GM12878 (cell line): ENCODE results near the gene MAPT. TPM values are rescaled to one million over a fixed set of nuclear protein-coding genes. Genes with fewer than 3 reads are reported as not detected.

ENCODE experiments used
- ATAC-seq: fragments of 200-7000 bp; cut with Tn5 transposase; 3 replicates; pipeline ENCODE4 v1.9.1; 2020; ENCODE audit warnings: mild to moderate bottlenecking, moderate library complexity
- BruUV-seq: library from RNA; stranded (reverse); fragments of 400-500 nt; replicated peaks from 2 replicates; lab custom pipeline; 2021; lab: Mats Ljungman, UMichigan
- CTCF ChIA-PET: fragments of 300-600 bp; sonication (Branson Sonifier 250); formaldehyde crosslinking; extraction: SDS; loops from one replicate; lab custom pipeline; 2021; ENCODE audit warnings: inconsistent platforms; lab: Yijun Ruan, JAX
- POLR2A ChIA-PET: fragments of 350-600 bp; formaldehyde crosslinking; extraction: SDS; loops from one replicate; lab custom pipeline; 2021; ENCODE audit warnings: inconsistent platforms; lab: Charles Lee
- RAD21 ChIA-PET: fragments of 300-600 bp; sonication (Branson Sonifier 250); formaldehyde crosslinking; loops from one replicate; lab custom pipeline; 2023; ENCODE audit warnings: antibody characterized with exemption; ENCODE audit not compliant: unreplicated experiment; lab: Charles Lee
- SMC1A ChIA-PET: fragments of 300-600 bp; sonication (Branson Sonifier 250); formaldehyde crosslinking; loops from one replicate; lab custom pipeline; 2023; ENCODE audit not compliant: unreplicated experiment, uncharacterized antibody; lab: Charles Lee
- DNase-seq: peaks from one replicate; pipeline ENCODE4 v3.0.0-alpha.2; 2011; ENCODE audit warnings: low read depth, low spot score
- FAIRE-seq: peaks from 3 replicates; lab custom pipeline; 2011; peaks lifted over from hg19 to GRCh38; lab: Jason Lieb, UNC
- H2AFZ ChIP-seq: 2 replicates; pipeline ENCODE4 v1.6.0; 2011; ENCODE audit warnings: low read depth, low read length, control low read depth; ENCODE audit not compliant: control insufficient read depth
- H3K27ac ChIP-seq: 2 replicates; pipeline ENCODE4 v1.5.1; 2011; ENCODE audit warnings: control low read depth; ENCODE audit not compliant: control insufficient read depth, insufficient read depth
- H3K27me3 ChIP-seq, 2 experiments: replicated peaks in 1 of 2; 2 replicates each; pipeline versions ENCODE4 v1.6.0 to v1.6.1; 2011; ENCODE audit warnings: low read length in 1 of 2; ENCODE audit not compliant: control insufficient read depth in 2 of 2, insufficient read depth in 2 of 2
- H3K36me3 ChIP-seq, 2 experiments: 2 replicates each; pipeline ENCODE4 v1.5.1; 2011; ENCODE audit warnings: low read length in 1 of 2; ENCODE audit not compliant: control insufficient read depth in 2 of 2, insufficient read depth in 2 of 2
- H3K4me1 ChIP-seq: 2 replicates; pipeline ENCODE4 v1.6.1; 2011; ENCODE audit warnings: mild to moderate bottlenecking, low read length, moderate library complexity, mixed read lengths; ENCODE audit not compliant: control insufficient read depth, insufficient read depth
- H3K4me2 ChIP-seq: 2 replicates; pipeline ENCODE4 v1.6.0; 2011; ENCODE audit warnings: control low read depth; ENCODE audit not compliant: control insufficient read depth, insufficient read depth
- H3K4me3 ChIP-seq: fragments of 200-600 bp; sonication (generic); 2 replicates; pipeline ENCODE4 v1.5.1; 2016
- H3K79me2 ChIP-seq: 2 replicates; pipeline ENCODE4 v1.6.0; 2011; ENCODE audit warnings: low read length; ENCODE audit not compliant: control insufficient read depth, insufficient read depth
- H3K9ac ChIP-seq: 2 replicates; pipeline ENCODE4 v1.8.0; 2011; ENCODE audit warnings: low read length, control low read depth, mixed read lengths; ENCODE audit not compliant: control insufficient read depth, insufficient read depth
- H3K9me3 ChIP-seq: replicated peaks from 3 replicates; pipeline ENCODE4 v1.5.1; 2011; ENCODE audit warnings: mild to moderate bottlenecking, low read length; ENCODE audit not compliant: control insufficient read depth, insufficient read depth
- H4K20me1 ChIP-seq: 2 replicates; pipeline ENCODE4 v1.6.0; 2011; ENCODE audit not compliant: control insufficient read depth, insufficient read depth
- BHLHE40 ChIP-seq, 2 experiments: fragments of 450-650 bp in 1 of 2; IDR thresholded peaks; 2 replicates each; pipeline ENCODE4 v1.6.1; 2011 to 2017; ENCODE audit warnings: low read depth in 2 of 2, borderline replicate concordance in 1 of 2, improper control_type of control experiment in 1 of 2, low read length in 1 of 2, mild to moderate bottlenecking in 1 of 2
- CTCF ChIP-seq, 3 experiments: IDR thresholded peaks in 2 of 3; conservative IDR thresholded peaks in 1 of 3; 2 replicates each; pipeline ENCODE4 v1.5.1; 2011; ENCODE audit warnings: low read depth in 3 of 3, low read length in 3 of 3, mild to moderate bottlenecking in 3 of 3, control low read depth in 2 of 3, moderate library complexity in 2 of 3, inconsistent platforms in 1 of 3, mixed read lengths in 1 of 3; ENCODE audit not compliant: control insufficient read depth in 2 of 3, insufficient read depth in 1 of 3; ENCODE audit errors: extremely low read depth in 1 of 3
- LARP7 ChIP-seq: fragments of 450-650 bp; IDR thresholded peaks from 2 replicates; pipeline ENCODE4 v1.6.1; 2017; ENCODE audit warnings: mild to moderate bottlenecking
- NR2F1 ChIP-seq: fragments of 450-650 bp; conservative IDR thresholded peaks from 2 replicates; pipeline ENCODE4 v1.6.1; 2017; ENCODE audit warnings: mild to moderate bottlenecking
- POLR2AphosphoS5 ChIP-seq: IDR thresholded peaks from 2 replicates; pipeline ENCODE4 v1.6.1; 2011; ENCODE audit warnings: mild to moderate bottlenecking, low read length, inconsistent platforms
- SUZ12 ChIP-seq: fragments of 200-600 bp; sonication (generic); IDR thresholded peaks from one replicate; pipeline ENCODE4 v1.6.1; 2018; ENCODE audit warnings: antibody characterized with exemption, mild to moderate bottlenecking; ENCODE audit not compliant: unreplicated experiment
- WGBS: methylation state at CpG from one replicate; pipeline ENCODE4 v1.1.6; 2016; ENCODE audit warnings: low lambda C conversion rate; ENCODE audit not compliant: insufficient replicate concordance, insufficient coverage; ENCODE audit errors: missing lambda C conversion rate; 5-methylcytosine and 5-hydroxymethylcytosine counted together
- in situ Hi-C: fragments of 300-500 bp; cut with MboI; formaldehyde crosslinking; loops from 9 replicates; pipeline ENCODE4 v1.14.3; 2018; ENCODE audit warnings: mixed read lengths
- intact Hi-C: fragments of 100-400 bp; cut with micrococcal nuclease; formaldehyde crosslinking; loops from one replicate; pipeline ENCODE4 v1.14.2; 2022; ENCODE audit not compliant: unreplicated experiment
- polyA plus RNA-seq, 11 experiments: library from polyadenylated mRNA; depleted of rRNA in 4 of 11; unstranded in 6 of 11; stranded (reverse) in 5 of 11; fragments of >200 nt; fragmentation: Nextera tagmentation in 4 of 11; fragmentation: Illumina TruSeq in 1 of 11; extraction: Ambion mirVana in 4 of 11; extraction: Trizol in 1 of 11; gene quantifications; 1 replicate in 1 of 11; 2 replicates in 10 of 11; pipeline versions ENCODE4 v1.2.1 to v1.2.3, GENCODE V29; 2011 to 2016; ENCODE audit warnings: inconsistent platforms in 2 of 11, missing spikeins in 2 of 11, low read depth in 1 of 11
- total RNA-seq, 4 experiments: library from RNA; depleted of rRNA in 3 of 4; stranded (reverse); fragments of >200 nt in 3 of 4; fragmentation: Illumina TruSeq in 1 of 4; extraction: Trizol in 1 of 4; gene quantifications; 2 replicates each; pipeline versions ENCODE4 v1.2.1 to v1.2.3, GENCODE V29; 2013 to 2021
- TF ChIP-seq, protein P1 (sequence below): fragments of 450-650 bp; IDR thresholded peaks from 2 replicates; pipeline ENCODE4 v1.6.1; 2016; ENCODE audit warnings: mild to moderate bottlenecking

Gene MAPT
- total and polyA plus RNA-seq, 10 of the 15 experiments (the other 5 are each of a cell fraction or from before 2014, with no cell fraction given), result under 0.01 to 0.05 (median 0.03) TPM; not detected in 7

DNA sequence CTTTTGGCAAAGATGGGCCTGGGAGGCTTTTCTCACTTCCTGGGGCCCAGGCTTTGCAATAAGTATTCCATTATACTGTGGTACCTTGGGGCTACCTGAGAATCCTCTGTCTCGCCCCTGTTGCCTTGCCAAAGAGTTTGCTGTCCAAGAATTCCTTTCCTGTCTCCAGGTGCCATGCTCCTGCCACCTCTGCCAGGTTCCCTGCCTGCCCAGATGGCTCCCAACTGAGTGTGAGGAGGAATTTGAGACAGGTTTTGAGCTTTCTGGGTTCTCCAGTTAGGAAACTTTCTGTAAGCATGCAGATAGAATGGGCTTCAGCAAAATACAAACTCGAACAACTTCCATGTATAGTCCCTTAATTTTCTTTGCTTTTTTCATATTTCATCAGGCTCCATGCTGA lies 5.8 kb downstream of the MAPT start:
- no peak overlapping the region for H2AFZ ChIP-seq
- H3K9ac ChIP-seq, result no peak overlapping the region
- H3K79me2 ChIP-seq, result no peaks in the 10 kb centered on the region
- TF ChIP-seq NR2F1, result no peak
- TF ChIP-seq, protein P1, sequence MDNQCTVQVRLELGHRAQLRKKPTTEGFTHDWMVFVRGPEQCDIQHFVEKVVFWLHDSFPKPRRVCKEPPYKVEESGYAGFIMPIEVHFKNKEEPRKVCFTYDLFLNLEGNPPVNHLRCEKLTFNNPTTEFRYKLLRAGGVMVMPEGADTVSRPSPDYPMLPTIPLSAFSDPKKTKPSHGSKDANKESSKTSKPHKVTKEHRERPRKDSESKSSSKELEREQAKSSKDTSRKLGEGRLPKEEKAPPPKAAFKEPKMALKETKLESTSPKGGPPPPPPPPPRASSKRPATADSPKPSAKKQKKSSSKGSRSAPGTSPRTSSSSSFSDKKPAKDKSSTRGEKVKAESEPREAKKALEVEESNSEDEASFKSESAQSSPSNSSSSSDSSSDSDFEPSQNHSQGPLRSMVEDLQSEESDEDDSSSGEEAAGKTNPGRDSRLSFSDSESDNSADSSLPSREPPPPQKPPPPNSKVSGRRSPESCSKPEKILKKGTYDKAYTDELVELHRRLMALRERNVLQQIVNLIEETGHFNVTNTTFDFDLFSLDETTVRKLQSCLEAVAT, result no peak
- TF ChIP-seq LARP7, result no peak
- TF ChIP-seq BHLHE40 (IDR thresholded peaks at IDR 0.05; ENCODE audit: borderline replicate concordance in 1 of 2, low read depth in 2 of 2, low read length in 1 of 2), result no peak
- TF ChIP-seq, all 136 proteins: peak for 0
- H3K4me3 ChIP-seq, result no peak overlapping the region
- ChIA-PET SMC1A (no interaction called here), POLR2A (interaction anchor here (0.5 kb wide), 1 partner anchor 1218 kb away, joined by 6 read pairs; no protein-coding TSS in a partner anchor), RAD21 (no interaction called here), CTCF (no interaction called here)
- BruUV-seq, result no TSS peak
- H3K27me3 ChIP-seq, result peaks cover 12 to 15% of the 10 kb centered on the region in 2 experiments
- H3K36me3 ChIP-seq, result no peaks in the 10 kb centered on the region
- ATAC-seq (no peak), FAIRE-seq (no peak), DNase-seq (no peak)
- H3K27ac ChIP-seq, result no peak overlapping the region
- no peak overlapping the region for H3K4me2 ChIP-seq
- H3K9me3 ChIP-seq, result no peaks in the 10 kb centered on the region
- intact Hi-C loops (no loop called here), in situ Hi-C loops (no loop called here)
- no peaks in the 10 kb centered on the region for H4K20me1 ChIP-seq
- whole genome bisulfite sequencing, result 4% methylated on average over 2 of the region's 2 CpGs
- no peaks in the 10 kb centered on the region for H3K4me1 ChIP-seq

GRCh38 chr17:45900723-45901415 lies 6.5 kb downstream of the MAPT start:
- H3K36me3 ChIP-seq, result no peaks in the 10 kb centered on the region
- TF ChIP-seq SUZ12 (no peak), CTCF (IDR thresholded peaks at IDR 0.05 in 2 of 3, conservative IDR thresholded peaks at IDR 0.05 in 1 of 3; ENCODE audit: control insufficient read depth in 2 of 3, extremely low read depth in 1 of 3, insufficient read depth in 1 of 3, low read depth in 3 of 3, low read length in 3 of 3) (no peak), POLR2AphosphoS5 (no peak)
- POLR2A ChIA-PET, result no interaction called here
- H3K4me3 ChIP-seq, result no peak overlapping the region
- H3K9ac ChIP-seq, result no peak overlapping the region
- intact Hi-C loops (no loop called here), in situ Hi-C loops (no loop called here)
- H2AFZ ChIP-seq, result no peak overlapping the region
- H3K79me2 ChIP-seq, result no peaks in the 10 kb centered on the region
- RAD21 ChIA-PET, result no interaction called here
- H4K20me1 ChIP-seq, result no peaks in the 10 kb centered on the region
- CTCF ChIA-PET, result no interaction called here
- no peak overlapping the region for H3K27ac ChIP-seq
- BruUV-seq, result no TSS peak
- no peak overlapping the region for H3K4me2 ChIP-seq
- DNase-seq, result no peak
- H3K27me3 ChIP-seq, result peaks cover 9 to 10% of the 10 kb centered on the region in 2 experiments
- no peak for FAIRE-seq
- no peaks in the 10 kb centered on the region for H3K9me3 ChIP-seq
- no peak for ATAC-seq
- WGBS, result 41% methylated on average over 13 of the region's 13 CpGs
- SMC1A ChIA-PET, result no interaction called here
- H3K4me1 ChIP-seq, result no peaks in the 10 kb centered on the region
